ENCODE data around the gene EID1.
"Not testable (repeated sequence)": the region's sequence is repeated elsewhere in the genome, so short reads cannot be mapped to it uniquely, and the experiment has no call there.

The EID1 gene

DNA sequence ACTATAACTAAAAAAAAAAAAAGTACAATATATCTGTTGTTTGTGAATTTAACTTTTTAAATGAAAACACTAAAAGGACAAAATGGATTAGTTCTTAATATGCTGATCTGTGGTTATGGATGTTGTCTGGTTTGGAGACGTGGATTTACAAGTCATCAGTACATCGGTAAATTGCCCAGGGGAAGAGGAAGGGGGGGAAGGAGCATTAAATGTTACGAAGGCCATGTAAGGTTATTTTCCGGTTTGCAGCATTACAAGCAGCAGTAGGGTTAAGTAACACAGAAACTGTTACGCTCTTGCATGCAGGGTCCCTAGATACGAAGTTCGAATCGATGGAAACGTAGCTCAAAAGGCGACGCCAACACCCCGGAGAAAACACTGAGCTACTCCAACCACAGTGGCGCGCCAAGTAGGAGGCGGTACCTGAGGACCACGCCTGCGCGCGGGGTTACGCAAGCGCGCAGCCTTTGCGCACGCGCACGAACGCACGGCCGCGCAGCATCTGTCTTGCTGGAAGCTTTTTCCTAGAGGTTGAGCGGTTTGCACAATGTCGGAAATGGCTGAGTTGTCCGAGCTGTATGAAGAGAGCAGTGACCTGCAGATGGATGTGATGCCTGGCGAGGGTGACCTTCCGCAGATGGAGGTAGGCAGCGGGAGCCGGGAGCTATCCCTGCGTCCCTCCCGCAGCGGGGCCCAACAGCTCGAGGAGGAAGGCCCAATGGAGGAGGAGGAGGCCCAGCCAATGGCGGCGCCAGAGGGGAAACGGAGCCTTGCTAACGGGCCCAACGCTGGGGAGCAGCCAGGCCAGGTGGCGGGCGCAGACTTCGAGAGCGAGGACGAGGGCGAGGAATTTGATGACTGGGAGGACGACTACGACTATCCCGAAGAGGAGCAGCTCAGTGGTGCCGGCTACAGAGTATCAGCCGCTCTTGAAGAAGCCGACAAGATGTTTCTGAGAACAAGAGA is at the start of gene EID1:
TSS of gene EID1 (plus strand) at position 505 of the 966 bp plus-strand sequence. CDS start at position 548, 43 bp downstream.
- peak within 1 kb of the TSS; percentile 100 for H3K4me3 Mint-ChIP-seq
- H3K9me3 Mint-ChIP-seq: no peaks in the 10 kb centered on the region
- peaks cover 1% of the 10 kb centered on the region for H3K27me3 Mint-ChIP-seq (ENCODE audit: low read depth)
- peaks cover 24% of the 10 kb centered on the region for H3K36me3 Mint-ChIP-seq (ENCODE audit: low read depth)
- peak; percentile 97 for DNase-seq (ENCODE audit: low spot score)
- H3K27ac Mint-ChIP-seq: peak within 1 kb of the TSS; percentile 100
- peaks cover 39% of the 10 kb centered on the region for H3K4me1 Mint-ChIP-seq (ENCODE audit: low read depth)

- Mint-ChIP-seq H3K4me3 (no peak overlapping the region), H3K27ac (no peak overlapping the region), H3K4me1 (ENCODE audit: low read depth) (peaks cover 3% of the 10 kb centered on the region), H3K9me3 (peaks cover 11% of the 10 kb centered on the region), H3K36me3 (ENCODE audit: low read depth) (peaks cover 5% of the 10 kb centered on the region), H3K27me3 (ENCODE audit: low read depth) (peaks cover 4% of the 10 kb centered on the region)
- DNase-seq (ENCODE audit: low spot score): no peak
Measured at GRCh38 chr15:48828471-48828870, 49.5 kb upstream of the EID1 start.

DNA sequence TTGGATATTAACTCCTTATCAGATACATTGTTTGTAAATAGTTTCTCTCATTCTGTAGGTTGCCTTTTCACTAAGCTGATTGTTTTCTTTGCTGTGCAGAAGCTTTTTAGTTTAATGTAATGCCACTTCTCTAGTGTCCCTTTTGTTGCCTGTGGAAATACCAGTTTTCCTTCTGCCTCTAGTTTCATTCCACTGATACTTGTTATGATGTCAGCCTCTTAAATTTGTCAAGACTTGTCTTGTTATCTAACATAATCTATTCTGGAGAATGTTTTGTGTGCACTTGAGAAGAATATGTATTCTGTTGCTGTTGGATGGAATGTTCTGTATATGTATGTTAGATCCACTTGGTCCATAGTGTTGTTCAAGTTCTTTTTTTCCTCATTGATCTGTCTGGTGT is 49.0 kb upstream of the EID1 start:
- no peak for DNase-seq (ENCODE audit: low spot score)

GRCh38 chr15:48832648-48833047 is 45.3 kb upstream of the EID1 start:
- Mint-ChIP-seq H3K36me3 (ENCODE audit: low read depth) (peaks cover 8% of the 10 kb centered on the region), H3K9me3 (peaks cover 18% of the 10 kb centered on the region), H3K4me1 (ENCODE audit: low read depth) (no peaks in the 10 kb centered on the region), H3K27me3 (ENCODE audit: low read depth) (peaks cover 4% of the 10 kb centered on the region), H3K27ac (no peak overlapping the region), H3K4me3 (no peak overlapping the region)
- no peak for DNase-seq (ENCODE audit: low spot score)

More for the DNA sequence above, 49.0 kb upstream of the EID1 start:
- Mint-ChIP-seq H3K36me3 (ENCODE audit: low read depth) (peaks cover 5% of the 10 kb centered on the region), H3K4me1 (ENCODE audit: low read depth) (peaks cover 3% of the 10 kb centered on the region), H3K27me3 (ENCODE audit: low read depth) (peaks cover 4% of the 10 kb centered on the region), H3K4me3 (no peak overlapping the region), H3K9me3 (peaks cover 15% of the 10 kb centered on the region), H3K27ac (no peak overlapping the region)

DNA sequence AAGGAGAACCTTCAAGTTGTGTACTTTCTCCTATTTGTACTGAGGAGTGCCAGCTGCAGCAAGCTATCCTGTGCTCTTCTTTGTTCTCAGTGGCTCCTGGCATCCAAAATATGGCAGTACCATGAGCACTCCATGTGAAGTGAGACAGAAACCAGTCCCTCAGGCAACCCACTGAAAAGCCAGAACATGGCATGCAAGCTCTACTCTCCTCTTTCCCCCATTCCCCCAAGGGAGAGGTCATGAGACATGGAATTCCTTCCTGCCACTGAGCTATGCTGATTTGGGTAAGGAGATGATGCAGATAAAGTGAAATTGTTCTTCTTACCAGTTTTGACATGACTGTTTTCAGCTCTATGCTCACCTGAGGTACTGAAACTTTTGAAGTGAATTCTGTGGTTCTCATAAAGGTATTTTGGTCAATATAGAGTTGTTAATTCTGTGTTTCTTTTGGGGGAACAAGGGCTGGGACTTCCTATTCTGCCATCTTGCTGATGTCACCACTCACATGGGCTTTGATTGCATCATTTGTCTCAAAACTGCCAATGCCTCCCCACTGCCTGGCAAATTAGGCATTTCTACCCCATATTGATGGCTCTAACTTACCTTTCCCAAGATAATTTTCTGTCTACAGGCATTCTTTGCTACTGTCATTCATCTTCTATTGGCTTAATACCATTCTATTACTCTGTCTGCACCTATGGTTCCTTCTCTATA is 44.3 kb upstream of the EID1 start:
- no peak for DNase-seq (ENCODE audit: low spot score)
- H3K27ac Mint-ChIP-seq: no peak overlapping the region
- peaks cover 18% of the 10 kb centered on the region for H3K9me3 Mint-ChIP-seq
- no peaks in the 10 kb centered on the region for H3K4me1 Mint-ChIP-seq (ENCODE audit: low read depth)
- peaks cover 4% of the 10 kb centered on the region for H3K27me3 Mint-ChIP-seq (ENCODE audit: low read depth)
- H3K4me3 Mint-ChIP-seq: no peak overlapping the region
- peaks cover 8% of the 10 kb centered on the region for H3K36me3 Mint-ChIP-seq (ENCODE audit: low read depth)

DNA sequence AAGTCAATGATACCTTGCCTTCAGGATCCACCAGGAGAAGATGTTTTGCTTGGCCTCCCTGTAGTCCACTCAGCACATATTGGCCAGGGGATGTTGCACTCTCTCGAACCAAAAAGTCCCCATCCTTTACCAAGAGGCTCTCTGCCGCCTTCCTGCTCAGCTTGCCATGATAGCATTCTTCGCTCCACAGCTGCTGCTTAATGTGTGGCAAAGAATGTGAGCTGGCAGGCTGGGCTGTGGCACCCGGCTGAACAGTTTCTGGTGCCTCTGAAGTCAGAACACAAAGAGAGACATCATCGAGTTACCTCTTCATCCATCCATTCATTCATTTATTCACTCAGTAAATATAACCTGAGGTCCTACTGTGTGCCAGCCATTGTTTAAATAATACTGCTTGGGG is 43.2 kb upstream of the EID1 start:
- no peak overlapping the region for H3K4me3 Mint-ChIP-seq
- no peak for DNase-seq (ENCODE audit: low spot score)

DNA sequence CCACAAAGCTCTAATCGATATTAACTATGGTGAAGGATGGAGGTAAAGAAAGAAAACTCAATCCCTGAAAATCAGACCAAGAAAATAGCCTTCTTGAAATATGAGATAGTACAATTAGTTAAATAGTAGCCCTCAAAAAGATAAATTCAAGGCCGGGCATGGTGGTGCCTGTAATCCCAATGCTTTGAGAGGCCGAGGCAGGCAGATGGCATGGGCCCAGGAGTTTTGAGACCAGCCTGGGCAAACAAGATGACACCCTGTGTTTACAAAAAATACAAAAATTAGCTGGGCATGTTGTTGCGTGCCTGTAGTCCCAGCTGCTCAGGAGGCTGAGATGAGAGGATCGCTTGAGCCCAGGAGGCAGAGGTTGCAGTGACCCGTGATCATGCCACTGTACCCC is 35.4 kb upstream of the EID1 start:
- Mint-ChIP-seq H3K9me3 (no peaks in the 10 kb centered on the region), H3K4me3 (no peak overlapping the region), H3K4me1 (ENCODE audit: low read depth) (no peaks in the 10 kb centered on the region), H3K36me3 (ENCODE audit: low read depth) (no peaks in the 10 kb centered on the region), H3K27ac (no peak overlapping the region), H3K27me3 (ENCODE audit: low read depth) (no peaks in the 10 kb centered on the region)
- DNase-seq (ENCODE audit: low spot score): no peak

More for the DNA sequence above, 43.2 kb upstream of the EID1 start:
- Mint-ChIP-seq H3K27ac (no peak overlapping the region), H3K36me3 (ENCODE audit: low read depth) (peaks cover 8% of the 10 kb centered on the region), H3K4me1 (ENCODE audit: low read depth) (no peaks in the 10 kb centered on the region), H3K27me3 (ENCODE audit: low read depth) (peaks cover 4% of the 10 kb centered on the region), H3K9me3 (peaks cover 18% of the 10 kb centered on the region)

GRCh38 chr15:48845123-48845522 is 32.8 kb upstream of the EID1 start:
- no peaks in the 10 kb centered on the region for H3K4me1 Mint-ChIP-seq (ENCODE audit: low read depth)
- H3K27ac Mint-ChIP-seq: no peak overlapping the region
- H3K9me3 Mint-ChIP-seq: no peaks in the 10 kb centered on the region
- no peaks in the 10 kb centered on the region for H3K27me3 Mint-ChIP-seq (ENCODE audit: low read depth)
- H3K4me3 Mint-ChIP-seq: no peak overlapping the region
- no peak for DNase-seq (ENCODE audit: low spot score)
- no peaks in the 10 kb centered on the region for H3K36me3 Mint-ChIP-seq (ENCODE audit: low read depth)

DNA sequence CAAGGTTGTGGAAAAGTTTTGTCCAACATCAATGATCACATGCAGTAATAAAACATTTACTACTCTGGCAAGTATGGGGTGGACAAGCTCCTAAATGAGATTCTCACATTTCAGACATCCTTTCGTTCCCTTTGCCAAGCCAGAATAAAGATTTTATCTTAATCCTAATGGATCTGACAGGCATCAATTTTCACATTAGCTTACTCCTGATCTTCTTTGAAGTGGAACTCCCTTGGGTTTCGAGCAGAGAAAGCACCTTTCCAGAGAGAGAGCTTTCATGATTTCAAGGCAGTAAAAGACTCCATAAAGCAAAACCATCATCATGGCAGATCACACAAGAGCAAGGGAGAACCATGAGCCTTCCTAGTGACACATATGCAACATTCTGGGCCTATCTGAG is 27.3 kb upstream of the EID1 start:
- H3K36me3 Mint-ChIP-seq (ENCODE audit: low read depth): peaks cover 2% of the 10 kb centered on the region
- DNase-seq (ENCODE audit: low spot score): no peak
- no peaks in the 10 kb centered on the region for H3K4me1 Mint-ChIP-seq (ENCODE audit: low read depth)
- H3K27me3 Mint-ChIP-seq (ENCODE audit: low read depth): peaks cover under 1% of the 10 kb centered on the region
- H3K9me3 Mint-ChIP-seq: no peaks in the 10 kb centered on the region
- H3K4me3 Mint-ChIP-seq: no peak overlapping the region
- no peak overlapping the region for H3K27ac Mint-ChIP-seq

DNA sequence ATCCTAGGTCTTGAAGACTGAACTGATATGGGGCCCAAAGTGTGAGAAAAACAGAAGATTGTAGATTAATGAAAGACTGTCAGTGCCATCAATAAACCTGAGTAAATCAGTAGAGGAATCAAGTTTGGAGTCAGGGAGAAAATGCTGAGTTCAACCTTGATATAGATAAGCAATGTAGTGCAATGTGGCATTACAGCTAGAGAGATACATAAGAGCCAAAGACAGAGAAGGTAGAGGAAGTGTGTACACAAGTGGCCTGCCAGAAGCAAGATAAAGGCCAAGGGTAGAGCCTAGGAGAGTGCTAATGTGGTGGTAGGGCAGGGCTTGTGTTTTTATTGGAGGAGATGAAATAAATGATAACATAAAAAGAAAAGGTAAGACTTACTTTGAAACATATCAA is 26.0 kb upstream of the EID1 start:
- Mint-ChIP-seq H3K36me3 (ENCODE audit: low read depth) (peaks cover 2% of the 10 kb centered on the region), H3K27me3 (ENCODE audit: low read depth) (peaks cover 5% of the 10 kb centered on the region), H3K4me3 (no peak overlapping the region), H3K9me3 (no peaks in the 10 kb centered on the region), H3K27ac (no peak overlapping the region), H3K4me1 (ENCODE audit: low read depth) (no peaks in the 10 kb centered on the region)
- no peak for DNase-seq (ENCODE audit: low spot score)

GRCh38 chr15:48854434-48854833 is 23.5 kb upstream of the EID1 start:
- H3K4me1 Mint-ChIP-seq (ENCODE audit: low read depth): peaks cover 10% of the 10 kb centered on the region
- not testable (repeated sequence) for H3K36me3 Mint-ChIP-seq (ENCODE audit: low read depth); DNase-seq (ENCODE audit: low spot score); H3K27me3 Mint-ChIP-seq (ENCODE audit: low read depth); H3K4me3 Mint-ChIP-seq; H3K27ac Mint-ChIP-seq; H3K9me3 Mint-ChIP-seq

GRCh38 chr15:48855501-48856440 is 22.2 kb upstream of the EID1 start:
- H3K27me3 Mint-ChIP-seq (ENCODE audit: low read depth): peaks cover 5% of the 10 kb centered on the region
- peaks cover 10% of the 10 kb centered on the region for H3K4me1 Mint-ChIP-seq (ENCODE audit: low read depth)
- DNase-seq (ENCODE audit: low spot score): no peak
- H3K36me3 Mint-ChIP-seq (ENCODE audit: low read depth): peaks cover 2% of the 10 kb centered on the region
- no peaks in the 10 kb centered on the region for H3K9me3 Mint-ChIP-seq
- H3K4me3 Mint-ChIP-seq: no peak overlapping the region
- no peak overlapping the region for H3K27ac Mint-ChIP-seq

GRCh38 chr15:48856942-48857341 is 21.0 kb upstream of the EID1 start:
- H3K9me3 Mint-ChIP-seq: no peaks in the 10 kb centered on the region
- H3K4me1 Mint-ChIP-seq (ENCODE audit: low read depth): peaks cover 13% of the 10 kb centered on the region
- no peak overlapping the region for H3K27ac Mint-ChIP-seq
- DNase-seq (ENCODE audit: low spot score): no peak
- H3K4me3 Mint-ChIP-seq: no peak overlapping the region
- peaks cover 5% of the 10 kb centered on the region for H3K27me3 Mint-ChIP-seq (ENCODE audit: low read depth)
- peaks cover 2% of the 10 kb centered on the region for H3K36me3 Mint-ChIP-seq (ENCODE audit: low read depth)

All from T-helper 2 cell treated with Interferon-gamma antibody and Interleukin-4, amounts not matched to agents 5 μg/mL and 100 μg/mL, for 36 hours (primary cell).